Measurements from ENCODE around the gene R3HDM2.
"Not testable (repeated sequence)": the region's sequence is repeated elsewhere in the genome, so short reads cannot be mapped to it uniquely, and the experiment has no call there.

R3HDM2 gene

DNA sequence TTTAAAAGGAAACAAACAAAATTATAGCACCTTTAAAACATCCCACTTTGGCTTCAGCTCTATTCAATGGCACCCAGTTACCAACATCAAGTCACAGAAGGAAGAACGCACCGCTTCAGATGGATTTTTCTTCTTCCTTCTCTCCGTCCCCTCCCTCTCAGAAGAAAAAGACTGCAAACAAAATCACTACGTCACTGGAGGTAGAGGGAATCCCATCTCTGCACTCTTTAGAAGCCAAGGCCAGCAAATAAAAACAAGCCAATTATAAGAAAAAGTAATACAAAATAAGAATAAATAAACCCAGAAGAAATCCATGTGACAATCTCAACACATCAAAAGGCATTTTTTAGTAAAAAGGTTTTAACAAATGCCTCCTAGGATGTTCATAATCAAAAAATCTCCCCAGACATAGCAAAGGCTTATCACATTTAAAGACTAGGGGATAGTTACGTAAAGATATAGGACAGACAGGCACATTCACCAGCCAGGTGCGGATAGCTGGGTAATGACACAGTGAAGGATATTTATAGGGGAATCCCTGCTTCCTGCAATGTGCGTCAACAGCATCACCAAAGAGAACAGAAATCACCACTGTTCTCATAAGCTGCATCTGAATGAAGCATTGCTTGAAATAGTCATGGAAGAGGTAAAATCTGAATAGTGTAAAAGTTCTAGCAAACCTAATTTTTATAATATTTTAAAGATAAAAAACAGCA, 89.4 kb downstream of the R3HDM2 start:
- H2BK120ac ChIP-seq (ENCODE audit: low read depth, low read length): no peak overlapping the region
- no peaks in the 10 kb centered on the region for H3K27me3 ChIP-seq (ENCODE audit: control insufficient read depth in 1 of 2, insufficient read depth in 1 of 2, low read length in 2 of 2)
- peaks cover 2% of the 10 kb centered on the region for H3K4me1 ChIP-seq (ENCODE audit: control insufficient read depth, insufficient read depth, low read depth, low read length)
- no peak overlapping the region for H2BK12ac ChIP-seq (ENCODE audit: low read length in 2 of 2)
- no peak overlapping the region for H2AK5ac ChIP-seq (ENCODE audit: low read length, severe bottlenecking)
- peaks cover 0 to 8% of the 10 kb centered on the region in 2 experiments for H3K36me3 ChIP-seq (ENCODE audit: control insufficient read depth in 1 of 2, insufficient read depth in 2 of 2, low read depth in 1 of 2, low read length in 2 of 2)
- no peaks in the 10 kb centered on the region for H3K9me3 ChIP-seq (ENCODE audit: control insufficient read depth, low read length)
- peak; percentile 54 for DNase-seq
- H3K4ac ChIP-seq (ENCODE audit: low read depth in 1 of 2, low read length in 2 of 2): no peak overlapping the region
- peak overlapping the region; percentile 25 for H3K9ac ChIP-seq (ENCODE audit: low read length)
- H3K79me1 ChIP-seq (replicated peaks; ENCODE audit: low read length, poor library complexity, severe bottlenecking): peaks cover 12% of the 10 kb centered on the region
- no peak overlapping the region for H4K8ac ChIP-seq (ENCODE audit: low read length)
- no peak overlapping the region for H2AFZ ChIP-seq (ENCODE audit: low read depth, low read length)
- H2BK5ac ChIP-seq (ENCODE audit: low read depth, low read length, poor library complexity, severe bottlenecking): no peak overlapping the region
- no peak overlapping the region for H3K18ac ChIP-seq (ENCODE audit: low read depth in 1 of 2, low read length in 2 of 2)
- no peak overlapping the region for H4K91ac ChIP-seq (ENCODE audit: low read length)
- WGBS: 98% methylated on average over 5 of the region's 7 CpGs
- H3K4me2 ChIP-seq (ENCODE audit: low read length, poor library complexity, severe bottlenecking): no peak overlapping the region
- H3K4me3 ChIP-seq (ENCODE audit: insufficient read depth in 1 of 2, low read depth in 1 of 2, low read length in 2 of 2): no peak overlapping the region
- no peak overlapping the region for H3K23ac ChIP-seq (ENCODE audit: low read length in 2 of 2)
- H3K14ac ChIP-seq (ENCODE audit: low read length in 2 of 2): no peak overlapping the region
- no peak overlapping the region for H2BK15ac ChIP-seq (ENCODE audit: low read depth, poor library complexity, severe bottlenecking)
- H3K27ac ChIP-seq (ENCODE audit: low read length, poor library complexity, severe bottlenecking): no peak overlapping the region

DNA sequence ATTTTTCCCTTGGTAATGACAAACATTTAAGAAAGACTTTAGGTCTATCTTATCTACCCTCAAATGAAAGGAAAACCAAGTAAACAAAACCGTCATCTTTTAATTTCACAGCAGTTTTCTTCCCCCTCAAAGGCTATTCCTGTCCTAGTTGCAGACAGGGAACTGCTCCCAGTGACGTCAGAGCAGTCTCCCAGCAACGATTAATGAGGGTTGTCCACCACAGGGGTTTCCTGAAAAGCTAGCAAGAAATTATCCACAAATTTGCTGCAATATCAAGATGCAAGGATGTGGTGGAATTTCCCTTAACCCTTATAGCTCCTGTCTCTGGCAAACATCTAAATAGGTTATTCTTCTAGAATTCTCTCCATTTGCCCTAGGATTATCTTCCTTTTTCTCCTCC, 90.7 kb downstream of the R3HDM2 start:
- Histone ChIP-seq H2BK5ac (ENCODE audit: low read depth, low read length, poor library complexity, severe bottlenecking) (no peak overlapping the region), H2BK12ac (ENCODE audit: low read length in 2 of 2) (no peak overlapping the region), H3K4me3 (ENCODE audit: insufficient read depth in 1 of 2, low read depth in 1 of 2, low read length in 2 of 2) (no peak overlapping the region), H3K79me1 (replicated peaks; ENCODE audit: low read length, poor library complexity, severe bottlenecking) (peaks cover 13% of the 10 kb centered on the region), H3K23ac (ENCODE audit: low read length in 2 of 2) (no peak overlapping the region), H3K4me2 (ENCODE audit: low read length, poor library complexity, severe bottlenecking) (peak overlapping the region; percentile 28), H3K9ac (ENCODE audit: low read length) (peak overlapping the region; percentile 47), H3K4ac (ENCODE audit: low read depth in 1 of 2, low read length in 2 of 2) (no peak overlapping the region), H2BK15ac (ENCODE audit: low read depth, poor library complexity, severe bottlenecking) (no peak overlapping the region), H3K9me3 (ENCODE audit: control insufficient read depth, low read length) (no peaks in the 10 kb centered on the region), H3K14ac (ENCODE audit: low read length in 2 of 2) (no peak overlapping the region), H2AK5ac (ENCODE audit: low read length, severe bottlenecking) (no peak overlapping the region), H4K91ac (ENCODE audit: low read length) (no peak overlapping the region), H3K27ac (ENCODE audit: low read length, poor library complexity, severe bottlenecking) (no peak overlapping the region), H2BK120ac (ENCODE audit: low read depth, low read length) (no peak overlapping the region), H2AFZ (ENCODE audit: low read depth, low read length) (no peak overlapping the region), H4K8ac (ENCODE audit: low read length) (no peak overlapping the region), H3K27me3 (ENCODE audit: control insufficient read depth in 1 of 2, insufficient read depth in 1 of 2, low read length in 2 of 2) (no peaks in the 10 kb centered on the region), H3K36me3 (ENCODE audit: control insufficient read depth in 1 of 2, insufficient read depth in 2 of 2, low read depth in 1 of 2, low read length in 2 of 2) (peaks cover 0 to 8% of the 10 kb centered on the region in 2 experiments), H3K4me1 (ENCODE audit: control insufficient read depth, insufficient read depth, low read depth, low read length) (peaks cover 2% of the 10 kb centered on the region), H3K18ac (ENCODE audit: low read depth in 1 of 2, low read length in 2 of 2) (no peak overlapping the region)
- 10% methylated on average over 3 of the region's 3 CpGs for WGBS
- DNase-seq: peak; percentile 96

DNA sequence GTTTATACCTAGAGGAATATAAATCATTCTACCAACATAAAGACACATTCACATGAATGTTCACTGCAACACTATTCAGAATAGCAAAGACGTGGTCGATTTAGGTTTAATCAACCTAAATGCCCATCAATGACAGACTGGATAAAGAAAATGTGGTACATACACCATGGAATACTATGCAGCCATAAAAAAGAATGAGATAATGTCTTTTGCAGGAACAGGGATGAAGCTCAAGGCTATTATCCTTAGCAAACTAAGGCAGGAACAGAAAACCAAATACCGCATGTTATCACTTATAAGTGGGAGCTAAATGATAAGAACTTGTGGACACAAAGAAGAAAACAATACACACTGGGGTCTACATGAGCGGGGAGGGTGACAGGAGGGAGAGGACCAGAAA, 94.5 kb downstream of the R3HDM2 start:
- not testable (repeated sequence) for H2BK5ac ChIP-seq (ENCODE audit: low read depth, low read length, poor library complexity, severe bottlenecking); H3K14ac ChIP-seq (ENCODE audit: low read length in 2 of 2); H3K4me3 ChIP-seq (ENCODE audit: insufficient read depth in 1 of 2, low read depth in 1 of 2, low read length in 2 of 2); H4K8ac ChIP-seq (ENCODE audit: low read length); H3K18ac ChIP-seq (ENCODE audit: low read depth in 1 of 2, low read length in 2 of 2); H3K27ac ChIP-seq (ENCODE audit: low read length, poor library complexity, severe bottlenecking); H3K9me3 ChIP-seq (ENCODE audit: control insufficient read depth, low read length); H2AFZ ChIP-seq (ENCODE audit: low read depth, low read length); H3K23ac ChIP-seq (ENCODE audit: low read length in 2 of 2); H3K36me3 ChIP-seq (ENCODE audit: control insufficient read depth in 1 of 2, insufficient read depth in 2 of 2, low read depth in 1 of 2, low read length in 2 of 2); H2BK120ac ChIP-seq (ENCODE audit: low read depth, low read length); DNase-seq; H2BK15ac ChIP-seq (ENCODE audit: low read depth, poor library complexity, severe bottlenecking); H4K91ac ChIP-seq (ENCODE audit: low read length); H2AK5ac ChIP-seq (ENCODE audit: low read length, severe bottlenecking); H3K4me2 ChIP-seq (ENCODE audit: low read length, poor library complexity, severe bottlenecking); H3K4ac ChIP-seq (ENCODE audit: low read depth in 1 of 2, low read length in 2 of 2); H3K9ac ChIP-seq (ENCODE audit: low read length); H3K27me3 ChIP-seq (ENCODE audit: control insufficient read depth in 1 of 2, insufficient read depth in 1 of 2, low read length in 2 of 2); H3K4me1 ChIP-seq (ENCODE audit: control insufficient read depth, insufficient read depth, low read depth, low read length); H2BK12ac ChIP-seq (ENCODE audit: low read length in 2 of 2)
- peaks cover 15% of the 10 kb centered on the region for H3K79me1 ChIP-seq (replicated peaks; ENCODE audit: low read length, poor library complexity, severe bottlenecking)
- WGBS: 94% methylated on average over 2 of the region's 4 CpGs

DNA sequence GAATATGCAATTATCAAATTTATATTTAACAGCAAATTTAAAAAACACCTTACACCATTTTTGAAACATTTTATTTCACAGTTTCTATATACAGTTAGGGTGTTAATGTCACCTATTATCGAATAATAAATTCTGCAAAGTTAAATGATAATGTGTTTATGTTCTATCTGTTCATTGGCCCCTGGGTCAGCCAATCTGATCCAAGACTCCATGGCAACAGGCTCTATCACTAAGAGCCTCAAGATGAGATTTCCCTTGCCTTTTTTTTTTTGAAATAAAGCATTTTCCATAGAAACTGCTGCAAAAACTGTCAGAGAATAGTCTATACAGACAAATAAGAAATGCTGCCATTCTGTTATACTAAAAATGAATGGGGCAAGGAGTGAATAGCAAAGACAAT, 96.6 kb downstream of the R3HDM2 start:
- no peak for DNase-seq
- no peak overlapping the region for H4K91ac ChIP-seq (ENCODE audit: low read length)
- H2BK5ac ChIP-seq (ENCODE audit: low read depth, low read length, poor library complexity, severe bottlenecking): no peak overlapping the region
- no CpG with 5 or more reads among the region's 1 CpG for WGBS
- H3K27me3 ChIP-seq (ENCODE audit: control insufficient read depth in 1 of 2, insufficient read depth in 1 of 2, low read length in 2 of 2): no peaks in the 10 kb centered on the region
- H3K4me3 ChIP-seq (ENCODE audit: insufficient read depth in 1 of 2, low read depth in 1 of 2, low read length in 2 of 2): no peak overlapping the region
- H4K8ac ChIP-seq (ENCODE audit: low read length): no peak overlapping the region
- H3K9ac ChIP-seq (ENCODE audit: low read length): no peak overlapping the region
- H3K4me2 ChIP-seq (ENCODE audit: low read length, poor library complexity, severe bottlenecking): no peak overlapping the region
- no peaks in the 10 kb centered on the region for H3K9me3 ChIP-seq (ENCODE audit: control insufficient read depth, low read length)
- no peak overlapping the region for H2AFZ ChIP-seq (ENCODE audit: low read depth, low read length)
- H2AK5ac ChIP-seq (ENCODE audit: low read length, severe bottlenecking): no peak overlapping the region
- H2BK120ac ChIP-seq (ENCODE audit: low read depth, low read length): no peak overlapping the region
- no peaks in the 10 kb centered on the region for H3K4me1 ChIP-seq (ENCODE audit: control insufficient read depth, insufficient read depth, low read depth, low read length)
- peaks cover 12% of the 10 kb centered on the region for H3K79me1 ChIP-seq (replicated peaks; ENCODE audit: low read length, poor library complexity, severe bottlenecking)
- H3K18ac ChIP-seq (ENCODE audit: low read depth in 1 of 2, low read length in 2 of 2): no peak overlapping the region
- H2BK12ac ChIP-seq (ENCODE audit: low read length in 2 of 2): no peak overlapping the region
- no peak overlapping the region for H3K27ac ChIP-seq (ENCODE audit: low read length, poor library complexity, severe bottlenecking)
- H3K14ac ChIP-seq (ENCODE audit: low read length in 2 of 2): no peak overlapping the region
- no peak overlapping the region for H3K23ac ChIP-seq (ENCODE audit: low read length in 2 of 2)
- no peak overlapping the region for H2BK15ac ChIP-seq (ENCODE audit: low read depth, poor library complexity, severe bottlenecking)
- no peak overlapping the region for H3K4ac ChIP-seq (ENCODE audit: low read depth in 1 of 2, low read length in 2 of 2)
- H3K36me3 ChIP-seq (ENCODE audit: control insufficient read depth in 1 of 2, insufficient read depth in 2 of 2, low read depth in 1 of 2, low read length in 2 of 2): peaks cover 0 to 11% of the 10 kb centered on the region in 2 experiments

Measured in mesenchymal stem cell (in vitro differentiated cells and primary cell).